HEK293 (cell line): Measurements from ENCODE around the gene SLC25A26.
A peak's percentile ranks its signal among the peaks of the same experiment; 100 is the strongest.

Experiments used
- CTCF ChIA-PET: fragments of 350-600 bp; formaldehyde crosslinking; extraction: SDS; loops from one replicate; lab custom pipeline; 2021; ENCODE audit warnings: antibody characterized with exemption; lab: Yijun Ruan, JAX
- POLR2A ChIA-PET: fragments of 300-600 bp; formaldehyde crosslinking; extraction: SDS; loops from one replicate; lab custom pipeline; 2020; ENCODE audit warnings: antibody characterized with exemption, inconsistent platforms; lab: Yijun Ruan, JAX
- H3K27ac ChIP-seq: fragments of 200-500 bp; sonication (Bioruptor generic); 2 replicates; pipeline ENCODE4 v1.5.1; 2014; ENCODE audit warnings: low read depth, low read length, control low read depth, inconsistent platforms; ENCODE audit errors: extremely low read depth
- H3K36me3 ChIP-seq, 2 experiments: fragments of 200-500 bp in 1 of 2; sonication (Bioruptor generic) in 1 of 2; 1 replicate in 1 of 2; 2 replicates in 1 of 2; pipeline ENCODE4 v1.5.1; 2014 to 2017; ENCODE audit warnings: inconsistent platforms in 2 of 2, low read length in 2 of 2; ENCODE audit not compliant: control insufficient read depth in 2 of 2, insufficient read depth in 1 of 2
- H3K4me1 ChIP-seq: fragments of 200-500 bp; sonication (Bioruptor generic); 2 replicates; pipeline ENCODE4 v1.5.1; 2014; ENCODE audit warnings: mild to moderate bottlenecking, low read length, inconsistent platforms; ENCODE audit not compliant: control insufficient read depth, insufficient read depth
- H3K4me3 ChIP-seq: 2 replicates; pipeline ENCODE4 v1.5.1; 2011; ENCODE audit warnings: low read depth, mild to moderate bottlenecking, control low read depth, low read length, moderate library complexity
- H3K9me3 ChIP-seq: fragments of 200-500 bp; sonication (Bioruptor generic); 2 replicates; pipeline ENCODE4 v1.5.1; 2014; ENCODE audit warnings: low read depth, low read length, inconsistent platforms; ENCODE audit not compliant: control insufficient read depth, insufficient read depth
- CTCF ChIP-seq: fragments of 450-650 bp; formaldehyde crosslinking; IDR thresholded peaks from 2 replicates; pipeline ENCODE4 v1.5.1; 2016; ENCODE audit warnings: missing biosample characterization, missing genetic modification characterization
- GLI2 ChIP-seq: fragments of 450-650 bp; formaldehyde crosslinking; IDR thresholded peaks from 2 replicates; pipeline ENCODE4; 2017; ENCODE audit warnings: missing biosample characterization, missing genetic modification characterization, low read depth, borderline replicate concordance
- MYNN ChIP-seq: fragments of 450-650 bp; formaldehyde crosslinking; IDR thresholded peaks from 2 replicates; pipeline ENCODE4 v1.5.1; 2016; ENCODE audit warnings: missing biosample characterization, missing genetic modification characterization, borderline replicate concordance
- PRDM6 ChIP-seq: fragments of 450-650 bp; formaldehyde crosslinking; IDR thresholded peaks from 2 replicates; pipeline ENCODE4 v1.5.1; 2017; ENCODE audit warnings: missing biosample characterization, missing genetic modification characterization
- RBAK ChIP-seq: fragments of 450-650 bp; formaldehyde crosslinking; IDR thresholded peaks from 2 replicates; pipeline ENCODE4 v1.5.1; 2016; ENCODE audit warnings: missing biosample characterization, missing genetic modification characterization
- SCRT2 ChIP-seq: fragments of 450-650 bp; formaldehyde crosslinking; IDR thresholded peaks from 2 replicates; pipeline ENCODE4 v1.5.1; 2016; ENCODE audit warnings: missing biosample characterization, missing genetic modification characterization
- ZBTB10 ChIP-seq: fragments of 450-650 bp; formaldehyde crosslinking; IDR thresholded peaks from 2 replicates; pipeline ENCODE4 v1.5.1; 2016; ENCODE audit warnings: missing biosample characterization, missing genetic modification characterization
- ZBTB48 ChIP-seq: fragments of 450-650 bp; formaldehyde crosslinking; IDR thresholded peaks from 2 replicates; pipeline ENCODE4 v1.5.1; 2016; ENCODE audit warnings: missing biosample characterization, missing genetic modification characterization
- ZFP3 ChIP-seq: fragments of 450-650 bp; formaldehyde crosslinking; IDR thresholded peaks from 2 replicates; pipeline ENCODE4 v1.5.1; 2016; ENCODE audit warnings: low read depth, missing biosample characterization, missing genetic modification characterization
- ZNF23 ChIP-seq: fragments of 450-650 bp; formaldehyde crosslinking; IDR thresholded peaks from 2 replicates; pipeline ENCODE4 v1.5.1; 2016; ENCODE audit warnings: missing biosample characterization, missing genetic modification characterization, borderline replicate concordance
- ZNF274 ChIP-seq, 2 experiments: fragments of 200-500 bp in 1 of 2; fragments of 450-650 bp in 1 of 2; sonication (Bioruptor generic) in 1 of 2; formaldehyde crosslinking in 1 of 2; IDR thresholded peaks; 2 replicates each; pipeline versions ENCODE4 v1.5.1 to v1.6.1; 2014 to 2016; ENCODE audit warnings: borderline replicate concordance in 1 of 2, inconsistent platforms in 1 of 2, low read length in 1 of 2, missing biosample characterization in 1 of 2, missing genetic modification characterization in 1 of 2
- ZNF341 ChIP-seq: fragments of 450-650 bp; formaldehyde crosslinking; IDR thresholded peaks from 2 replicates; pipeline ENCODE4; 2016; ENCODE audit warnings: low read depth, missing biosample characterization, missing genetic modification characterization
- ZNF354C ChIP-seq: fragments of 450-650 bp; formaldehyde crosslinking; IDR thresholded peaks from 2 replicates; pipeline ENCODE4 v1.5.1; 2016; ENCODE audit warnings: missing biosample characterization, missing genetic modification characterization, low read depth, borderline replicate concordance
- ZNF398 ChIP-seq: fragments of 450-650 bp; formaldehyde crosslinking; IDR thresholded peaks from 2 replicates; pipeline ENCODE4 v1.5.1; 2017; ENCODE audit warnings: missing biosample characterization, missing genetic modification characterization
- ZNF548 ChIP-seq: fragments of 450-650 bp; formaldehyde crosslinking; IDR thresholded peaks from 2 replicates; pipeline ENCODE4 v1.5.1; 2016; ENCODE audit warnings: missing biosample characterization, missing genetic modification characterization
- ZNF776 ChIP-seq: fragments of 450-650 bp; formaldehyde crosslinking; IDR thresholded peaks from 2 replicates; pipeline ENCODE4 v1.5.0; 2017; ENCODE audit warnings: missing biosample characterization, missing genetic modification characterization, borderline replicate concordance
- ZNF791 ChIP-seq: fragments of 450-650 bp; formaldehyde crosslinking; IDR thresholded peaks from 2 replicates; pipeline ENCODE4 v1.5.1; 2016; ENCODE audit warnings: missing biosample characterization, missing genetic modification characterization

SLC25A26 gene

DNA sequence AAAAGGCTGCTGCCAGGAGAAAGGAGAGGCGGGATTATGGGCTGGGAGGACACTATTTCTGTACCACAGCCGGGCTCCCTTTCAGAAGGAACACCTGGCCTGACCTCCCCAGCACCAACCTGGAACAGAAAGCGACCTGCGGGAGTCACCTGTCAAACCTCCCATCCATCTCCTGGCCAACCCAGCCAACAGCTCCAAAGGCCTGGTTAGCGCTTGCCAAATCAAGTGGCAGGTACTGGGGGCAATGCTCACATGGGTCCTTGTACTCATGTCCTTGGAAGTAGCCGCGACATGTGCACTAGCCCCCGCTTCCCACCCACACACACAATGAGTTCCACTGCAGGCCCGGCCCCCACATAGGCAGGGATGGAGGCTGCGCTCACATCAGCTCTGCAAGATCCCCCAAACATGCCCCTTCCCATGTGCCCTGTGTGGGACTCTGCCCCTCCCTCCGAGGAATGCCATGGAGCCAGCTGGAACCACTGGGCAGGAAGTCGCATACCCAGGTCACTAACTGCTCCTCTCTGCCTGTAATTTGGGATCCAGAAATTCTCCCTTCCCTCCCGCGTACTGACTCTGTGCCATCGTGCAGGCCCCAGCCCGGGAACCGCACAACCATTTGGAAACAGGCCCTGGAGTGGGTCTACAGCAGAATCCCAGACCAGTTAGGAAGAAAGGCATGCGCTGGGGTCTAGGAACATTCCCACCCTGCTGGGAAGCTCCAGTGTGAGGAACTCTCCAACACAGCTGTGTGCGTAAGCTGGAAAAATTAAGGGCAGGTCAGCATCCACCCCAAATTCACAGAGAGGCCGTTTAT is 181.1 kb downstream of the SLC25A26 start:
- H3K4me1 ChIP-seq = no peaks in the 10 kb centered on the region
- POLR2A ChIA-PET = no interaction called here

DNA sequence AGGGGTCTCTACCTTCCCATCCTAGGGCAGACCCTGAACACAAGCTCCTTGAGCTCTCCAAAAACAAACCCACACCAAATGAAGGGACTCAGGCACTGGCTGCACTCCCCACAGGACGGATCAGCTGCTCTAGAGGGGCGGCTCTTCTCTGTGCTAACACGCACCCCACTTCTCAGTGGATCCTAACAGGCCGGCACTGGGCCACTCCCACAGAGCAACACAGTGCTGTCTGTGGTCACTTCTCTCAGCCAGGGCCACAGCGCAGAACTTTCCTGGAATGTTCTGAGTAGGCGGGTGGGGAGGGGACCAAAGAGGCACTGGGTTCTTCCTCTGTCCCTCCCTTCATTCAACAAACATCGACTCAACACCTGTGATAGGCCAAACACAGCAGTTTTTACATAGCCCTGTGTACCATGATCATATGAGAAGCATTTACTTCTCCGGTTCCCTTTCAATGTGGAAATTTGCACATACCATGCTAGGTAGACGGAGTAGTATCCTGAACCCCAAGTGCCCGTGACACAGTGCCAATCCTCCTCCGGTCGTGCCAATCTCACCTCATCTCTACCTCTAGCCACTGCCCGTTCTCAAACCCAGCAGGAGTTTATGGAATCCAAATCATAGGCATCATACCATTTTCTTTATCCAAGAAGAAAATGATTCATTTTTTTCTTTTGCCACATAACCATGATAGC is 181.9 kb downstream of the SLC25A26 start:
- ChIA-PET CTCF (interaction anchor here (0.6 to 0.7 kb wide), 2 partner anchors 90 to 415 kb away, joined by 3 read pairs; no protein-coding TSS in a partner anchor), POLR2A (no interaction called here)
- Histone ChIP-seq H3K27ac (no peak overlapping the region), H3K36me3 (peaks cover 0 to 67% of the 10 kb centered on the region in 2 experiments; a peak in 1 of 3 replicates), H3K4me1 (no peaks in the 10 kb centered on the region), H3K9me3 (no peaks in the 10 kb centered on the region)
- TF ChIP-seq ZNF341 (peak; percentile 33; the same call in 1 of the 2 replicates), ZNF398 (tag by site-specific recombination) (no peak), SCRT2 (tag by site-specific recombination) (no peak), ZNF354C (no peak), RBAK (tag by site-specific recombination) (no peak), ZBTB10 (tag by site-specific recombination) (no peak)
- TF ChIP-seq, all 188 proteins: peak for 1
- H3K4me3 ChIP-seq = no peak overlapping the region

More for the DNA sequence above, 181.1 kb downstream of the SLC25A26 start:
- TF ChIP-seq GLI2 (tag by site-specific recombination) = no peak
- no peak for TF ChIP-seq ZNF274 (IDR thresholded peaks at IDR 0.05; ENCODE audit: low read length)
- no peak for TF ChIP-seq ZNF274 (tag by site-specific recombination; IDR thresholded peaks at IDR 0.05; ENCODE audit: borderline replicate concordance)
- TF ChIP-seq ZNF791 (tag by site-specific recombination) = no peak
- no peak for TF ChIP-seq ZNF23 (tag by site-specific recombination)
- no peak for TF ChIP-seq ZNF548
- no peak for TF ChIP-seq RBAK (tag by site-specific recombination)
- no peak for TF ChIP-seq ZNF776 (tag by site-specific recombination)
- TF ChIP-seq MYNN (tag by site-specific recombination) = no peak
- TF ChIP-seq CTCF (tag by site-specific recombination) = no peak
- no peak for TF ChIP-seq ZFP3 (tag by site-specific recombination)
- TF ChIP-seq ZBTB48 = no peak
- no peak for TF ChIP-seq PRDM6
- Histone ChIP-seq H3K36me3 (peaks cover 0 to 69% of the 10 kb centered on the region in 2 experiments; a peak in 1 of 3 replicates), H3K27ac (no peak overlapping the region), H3K9me3 (no peaks in the 10 kb centered on the region), H3K4me3 (no peak overlapping the region)
- CTCF ChIA-PET = interaction anchor here (0.6 to 0.9 kb wide), 3 partner anchors 24 to 416 kb away, joined by 3 read pairs; no protein-coding TSS in a partner anchor
